Neuronal stem cell (in vitro differentiated cells): ENCODE results near the gene SBSN.
"Not testable (repeated sequence)": the region's sequence is repeated elsewhere in the genome, so short reads cannot be mapped to it uniquely, and the experiment has no call there.

Experiments used
- DNase-seq: peaks from one replicate; pipeline ENCODE4 v3.0.0-alpha.2; 2013; ENCODE audit warnings: low spot score
- H2AFZ ChIP-seq: one replicate; pipeline ENCODE4 v1.6.1; 2013; ENCODE audit warnings: mild to moderate bottlenecking, low read length, inconsistent platforms
- H2AK5ac ChIP-seq: 2 replicates; pipeline ENCODE4 v1.6.1; 2013; ENCODE audit warnings: low read depth, mild to moderate bottlenecking, inconsistent platforms, low read length, moderate library complexity, mixed read lengths
- H2BK120ac ChIP-seq: 2 replicates; pipeline ENCODE4 v1.6.1; 2013; ENCODE audit warnings: low read depth, mild to moderate bottlenecking, inconsistent platforms, low read length, moderate library complexity, mixed read lengths
- H2BK12ac ChIP-seq: one replicate; pipeline ENCODE4 v1.6.1; 2013; ENCODE audit warnings: low read length, inconsistent platforms
- H2BK15ac ChIP-seq: 2 replicates; pipeline ENCODE4 v1.6.1; 2013; ENCODE audit warnings: mild to moderate bottlenecking, low read length, inconsistent platforms, mixed read lengths
- H2BK5ac ChIP-seq: one replicate; pipeline ENCODE4 v1.6.1; 2013; ENCODE audit warnings: inconsistent platforms, mild to moderate bottlenecking, low read length, moderate library complexity
- H3K14ac ChIP-seq: one replicate; pipeline ENCODE4 v1.6.1; 2013; ENCODE audit warnings: low read length, inconsistent platforms
- H3K18ac ChIP-seq: 2 replicates; pipeline ENCODE4 v1.6.1; 2013; ENCODE audit warnings: low read length, inconsistent platforms
- H3K23ac ChIP-seq: 2 replicates; pipeline ENCODE4 v1.6.1; 2013; ENCODE audit warnings: low read depth, mild to moderate bottlenecking, mixed read lengths, low read length, inconsistent platforms; ENCODE audit not compliant: poor library complexity
- H3K27ac ChIP-seq: replicated peaks from 3 replicates; pipeline ENCODE4 v1.5.1; 2013; ENCODE audit warnings: low read length, inconsistent platforms
- H3K27me3 ChIP-seq, 3 experiments: 2 replicates each; pipeline ENCODE4 v1.6.1; 2013; ENCODE audit warnings: low read length in 3 of 3, mild to moderate bottlenecking in 2 of 3, inconsistent platforms in 1 of 3, low read depth in 1 of 3, mixed read lengths in 1 of 3, moderate library complexity in 1 of 3; ENCODE audit not compliant: control insufficient read depth in 3 of 3, insufficient read depth in 3 of 3
- H3K36me3 ChIP-seq, 2 donors: replicated peaks in 1 of 2; 2 replicates each; pipeline ENCODE4 v1.6.1; 2013; ENCODE audit warnings: low read length in 2 of 2; ENCODE audit not compliant: control insufficient read depth in 2 of 2, insufficient read depth in 2 of 2
- H3K4ac ChIP-seq: 2 replicates; pipeline ENCODE4 v1.6.1; 2013; ENCODE audit warnings: inconsistent platforms, mild to moderate bottlenecking, low read length, moderate library complexity
- H3K4me1 ChIP-seq, 2 donors: 1 replicate in 1 of 2; 2 replicates in 1 of 2; pipeline ENCODE4 v1.6.1; 2013; ENCODE audit warnings: low read length in 2 of 2, low read depth in 1 of 2; ENCODE audit not compliant: control insufficient read depth in 2 of 2, insufficient read depth in 1 of 2
- H3K4me2 ChIP-seq: one replicate; pipeline ENCODE4 v1.6.1; 2013; ENCODE audit warnings: mild to moderate bottlenecking, low read length, inconsistent platforms; ENCODE audit not compliant: insufficient read depth, poor library complexity, severe bottlenecking
- H3K4me3 ChIP-seq, 2 donors: 2 replicates each; pipeline ENCODE4 v1.5.1; 2013; ENCODE audit warnings: low read length in 2 of 2, mild to moderate bottlenecking in 2 of 2, inconsistent platforms in 1 of 2, moderate library complexity in 1 of 2
- H3K79me1 ChIP-seq: one replicate; pipeline ENCODE4 v1.6.1; 2013; ENCODE audit warnings: low read depth, mild to moderate bottlenecking, inconsistent platforms, low read length, moderate library complexity
- H3K9ac ChIP-seq: one replicate; pipeline ENCODE4 v1.6.1; 2013; ENCODE audit warnings: mild to moderate bottlenecking, low read depth, low read length, inconsistent platforms; ENCODE audit not compliant: poor library complexity
- H3K9me3 ChIP-seq, 2 donors: replicated peaks in 1 of 2; 2 replicates each; pipeline versions ENCODE3 to v1.6.1; 2013; ENCODE audit warnings: low read length in 2 of 2, mild to moderate bottlenecking in 2 of 2, inconsistent platforms in 1 of 2, low read depth in 1 of 2, mixed read lengths in 1 of 2, moderate library complexity in 1 of 2; ENCODE audit not compliant: control insufficient read depth in 2 of 2, insufficient read depth in 1 of 2
- H4K8ac ChIP-seq: one replicate; pipeline ENCODE4 v1.6.1; 2013; ENCODE audit warnings: low read depth, mild to moderate bottlenecking, inconsistent platforms, low read length, moderate library complexity
- H4K91ac ChIP-seq: one replicate; pipeline ENCODE4 v1.6.1; 2013; ENCODE audit warnings: low read length, low read depth, mild to moderate bottlenecking, inconsistent platforms; ENCODE audit not compliant: poor library complexity
- WGBS, 2 donors: extraction: QIAGEN DNeasy Blood & Tissue Kit; methylation state at CpG; one replicate each; pipeline ENCODE4 v1.1.7; 2013; ENCODE audit warnings: missing lambda C conversion rate in 2 of 2, mixed read lengths in 1 of 2; ENCODE audit not compliant: insufficient read length in 2 of 2, insufficient replicate concordance in 1 of 2; ENCODE audit errors: extremely low coverage in 2 of 2; 5-methylcytosine and 5-hydroxymethylcytosine counted together

Gene SBSN

DNA sequence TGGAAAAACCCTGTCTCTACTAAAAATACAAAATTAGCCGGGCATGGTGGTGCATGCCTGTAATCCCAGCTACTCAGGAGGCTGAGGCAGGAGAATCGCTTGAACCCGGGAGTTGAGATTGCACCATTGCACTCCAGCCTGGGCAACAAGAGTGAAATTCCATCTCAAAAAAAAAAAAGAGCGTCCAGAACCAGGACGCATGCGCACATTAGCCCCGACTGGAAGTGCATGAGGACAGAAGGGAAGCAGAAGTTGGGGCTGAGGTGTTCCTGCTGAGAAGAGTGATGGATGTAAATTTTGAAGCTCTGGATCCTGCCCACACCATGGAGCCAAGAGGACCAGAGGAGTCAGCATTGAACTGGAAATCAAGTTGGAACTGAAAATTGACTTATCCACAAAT, 53.5 kb downstream of the SBSN start:
- not testable (repeated sequence) for DNase-seq, H3K4me3 ChIP-seq, H3K4ac ChIP-seq, H3K27me3 ChIP-seq, H2BK120ac ChIP-seq, H4K91ac ChIP-seq, H2BK12ac ChIP-seq, H2BK15ac ChIP-seq, H3K36me3 ChIP-seq, H4K8ac ChIP-seq, H3K79me1 ChIP-seq, H2BK5ac ChIP-seq, H3K27ac ChIP-seq, H2AK5ac ChIP-seq, H3K4me2 ChIP-seq, H3K4me1 ChIP-seq, H3K23ac ChIP-seq, H3K9me3 ChIP-seq, H3K14ac ChIP-seq, H3K18ac ChIP-seq, H2AFZ ChIP-seq, H3K9ac ChIP-seq
- WGBS, 2 donors = no CpG with 5 or more reads among the region's 7 CpGs

DNA sequence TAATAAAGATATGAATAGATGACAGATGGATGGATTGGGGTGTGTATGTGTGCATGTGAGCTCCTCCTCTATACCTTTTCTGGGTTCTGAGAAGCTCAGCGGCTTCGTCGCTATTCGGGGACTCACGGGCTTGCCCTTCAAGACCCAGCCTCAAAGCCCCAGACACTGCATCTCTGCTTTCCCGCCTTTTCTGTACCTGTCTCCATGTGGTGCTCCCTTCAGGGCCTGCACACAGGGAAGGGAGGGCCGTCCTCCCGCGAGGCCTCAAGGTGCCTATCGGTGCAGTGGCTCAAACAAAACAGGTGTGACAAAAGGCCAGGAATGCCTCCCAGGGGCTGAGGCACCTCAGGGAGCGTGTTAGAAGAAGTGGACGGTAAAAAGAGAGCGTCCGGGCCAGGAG, 54.0 kb downstream of the SBSN start:
- WGBS, 2 donors = no CpG with 5 or more reads among the region's 14 CpGs
- H3K4me3 ChIP-seq = no peak overlapping the region

More for the DNA sequence above, 54.0 kb downstream of the SBSN start:
- H2BK12ac ChIP-seq = no peak overlapping the region
- no peak overlapping the region for H3K14ac ChIP-seq
- H3K18ac ChIP-seq = no peak overlapping the region
- no peak overlapping the region for H2BK15ac ChIP-seq
- no peak overlapping the region for H2BK120ac ChIP-seq
- H4K8ac ChIP-seq = no peak overlapping the region
- H4K91ac ChIP-seq = no peak overlapping the region
- no peak overlapping the region for H2BK5ac ChIP-seq
- no peaks in the 10 kb centered on the region for H3K4me1 ChIP-seq
- no peak overlapping the region for H3K27ac ChIP-seq
- no peak overlapping the region for H2AFZ ChIP-seq
- H2AK5ac ChIP-seq = no peak overlapping the region
- no peak overlapping the region for H3K4ac ChIP-seq
- no peak for DNase-seq
- H3K9ac ChIP-seq = no peak overlapping the region
- no peaks in the 10 kb centered on the region for H3K9me3 ChIP-seq
- H3K23ac ChIP-seq = no peak overlapping the region
- H3K36me3 ChIP-seq = no peaks in the 10 kb centered on the region
- H3K79me1 ChIP-seq = no peaks in the 10 kb centered on the region
- peaks cover 0 to 6% (median 0%) of the 10 kb centered on the region in 3 experiments for H3K27me3 ChIP-seq
- H3K4me2 ChIP-seq = no peak overlapping the region
